GM06990 (cell line): Measurements from ENCODE around the gene KRTAP13-2.

Experiments
- DNase-seq: peaks from one replicate; pipeline ENCODE4 v3.0.0-alpha.2; 2011; ENCODE audit not compliant: insufficient read length; ENCODE audit errors: extremely low read depth
- H3K27me3 ChIP-seq: replicated peaks from 2 replicates; pipeline ENCODE4 v1.6.0; 2011; ENCODE audit warnings: low read length; ENCODE audit not compliant: control insufficient read depth, insufficient read depth
- H3K36me3 ChIP-seq: 2 replicates; pipeline ENCODE4 v1.5.1; 2011; ENCODE audit warnings: low read length; ENCODE audit not compliant: control insufficient read depth, insufficient read depth
- H3K4me3 ChIP-seq: replicated peaks from 2 replicates; pipeline ENCODE4 v1.5.1; 2011; ENCODE audit warnings: low read depth, mild to moderate bottlenecking, control low read depth, low read length
- CTCF ChIP-seq: IDR thresholded peaks from 2 replicates; pipeline ENCODE4 v1.5.1; 2011; ENCODE audit warnings: low read length, control low read depth, mild to moderate bottlenecking, inconsistent platforms; ENCODE audit not compliant: insufficient read depth, poor library complexity, severe bottlenecking

KRTAP13-2 gene

GRCh38 chr21:30382201-30382600, 10.1 kb upstream of the KRTAP13-2 start:
- Histone ChIP-seq H3K27me3 (no peaks in the 10 kb centered on the region), H3K36me3 (no peaks in the 10 kb centered on the region), H3K4me3 (no peak overlapping the region)
- no peak for DNase-seq
- TF ChIP-seq CTCF: no peak

- Histone ChIP-seq H3K4me3 (no peak overlapping the region), H3K27me3 (no peaks in the 10 kb centered on the region), H3K36me3 (no peaks in the 10 kb centered on the region)
- no peak for TF ChIP-seq CTCF
- no peak for DNase-seq
These were observed 16.2 kb downstream of the KRTAP13-2 start for GRCh38 chr21:30355906-30356305.

GRCh38 chr21:30354308-30355005, 17.6 kb downstream of the KRTAP13-2 start:
- TF ChIP-seq CTCF: no peak
- DNase-seq: no peak
- Histone ChIP-seq H3K36me3 (no peaks in the 10 kb centered on the region), H3K4me3 (no peak overlapping the region), H3K27me3 (no peaks in the 10 kb centered on the region)

- Histone ChIP-seq H3K4me3 (no peak overlapping the region), H3K27me3 (no peaks in the 10 kb centered on the region), H3K36me3 (no peaks in the 10 kb centered on the region)
- DNase-seq: no peak
- no peak for TF ChIP-seq CTCF
These were observed 20.5 kb downstream of the KRTAP13-2 start for GRCh38 chr21:30351534-30351933.

- TF ChIP-seq CTCF: no peak
- no peak overlapping the region for H3K4me3 ChIP-seq
- H3K36me3 ChIP-seq: no peaks in the 10 kb centered on the region
- H3K27me3 ChIP-seq: no peaks in the 10 kb centered on the region
- DNase-seq: no peak
These were observed 22.5 kb downstream of the KRTAP13-2 start for GRCh38 chr21:30349572-30349971.

- Histone ChIP-seq H3K4me3 (no peak within 1 kb of the TSS), H3K36me3 (no peaks in the 10 kb centered on the region), H3K27me3 (no peaks in the 10 kb centered on the region)
- no peak for TF ChIP-seq CTCF
- DNase-seq: no peak
These were observed 23.6 kb downstream of the KRTAP13-2 start, which contains the start of gene KRTAP23-1 for GRCh38 chr21:30348506-30348905. KRTAP23-1 (minus strand) TSS chr21:30348606; CDS start chr21:30348606, 0 bp downstream.
